Endothelial cell of umbilical vein (primary cell): Measurements from ENCODE around the gene UAP1L1. TPM values are rescaled to one million over a fixed set of nuclear protein-coding genes. Genes with fewer than 3 reads are reported as not detected.

ENCODE experiments used
- BruUV-seq: library from RNA; stranded (reverse); fragments of 400-500 nt; replicated peaks from 2 replicates; lab custom pipeline; 2021; lab: Mats Ljungman, UMichigan
- CTCF ChIA-PET: fragments of 300-600, 350-600 bp; sonication (Branson Sonifier 250); formaldehyde crosslinking; loops from one replicate; lab custom pipeline; 2021; ENCODE audit warnings: antibody characterized with exemption, inconsistent platforms; lab: Charles Lee
- POLR2A ChIA-PET: fragments of 300-600, 350-600 bp; sonication (Branson Sonifier 250); formaldehyde crosslinking; loops from one replicate; lab custom pipeline; 2021; ENCODE audit warnings: antibody characterized with exemption, inconsistent platforms; lab: Charles Lee
- DNase-seq: peaks from one replicate; pipeline ENCODE4 v3.0.0-alpha.2; 2011; ENCODE audit warnings: low read depth, low spot score
- FAIRE-seq: peaks from 2 replicates; lab custom pipeline; 2011; peaks lifted over from hg19 to GRCh38; lab: Jason Lieb, UNC
- H2AFZ ChIP-seq: 2 replicates; pipeline ENCODE4 v1.6.0; 2012; ENCODE audit warnings: low read depth, low read length, control low read depth, inconsistent platforms
- H3K27ac ChIP-seq: 2 replicates; pipeline ENCODE4 v1.5.1; 2011; ENCODE audit warnings: low read depth, mild to moderate bottlenecking, control low read depth, low read length, moderate library complexity; ENCODE audit not compliant: insufficient read depth
- H3K27me3 ChIP-seq, 2 experiments: 2 replicates each; pipeline versions ENCODE4 v1.6.0 to v1.6.1; 2011; ENCODE audit warnings: low read length in 2 of 2, mixed read lengths in 1 of 2; ENCODE audit not compliant: control insufficient read depth in 2 of 2, insufficient read depth in 2 of 2
- H3K36me3 ChIP-seq, 2 experiments: 2 replicates in 1 of 2; 3 replicates in 1 of 2; pipeline ENCODE4 v1.5.1; 2011; ENCODE audit warnings: low read length in 2 of 2, mild to moderate bottlenecking in 1 of 2, moderate library complexity in 1 of 2; ENCODE audit not compliant: control insufficient read depth in 2 of 2, insufficient read depth in 2 of 2; ENCODE audit errors: extremely low read depth in 1 of 2
- H3K4me1 ChIP-seq: 3 replicates; pipeline ENCODE4 v1.5.1; 2011; ENCODE audit warnings: mild to moderate bottlenecking, low read length; ENCODE audit not compliant: control insufficient read depth, insufficient read depth; ENCODE audit errors: extremely low read depth
- H3K4me2 ChIP-seq: 2 replicates; pipeline ENCODE4 v1.6.1; 2011; ENCODE audit warnings: low read length, control low read depth, mixed read lengths; ENCODE audit not compliant: insufficient read depth
- H3K4me3 ChIP-seq, 3 experiments: fragments of 200-600 bp in 1 of 3; sonication (generic), shearing (Covaris generic) in 1 of 3; replicated peaks in 1 of 3; 2 replicates each; pipeline ENCODE4 v1.5.1; 2011 to 2016; ENCODE audit warnings: control low read depth in 3 of 3, low read length in 3 of 3, mild to moderate bottlenecking in 2 of 3, inconsistent platforms in 1 of 3, low read depth in 1 of 3, moderate library complexity in 1 of 3; ENCODE audit not compliant: insufficient read depth in 1 of 3
- H3K79me2 ChIP-seq: 2 replicates; pipeline ENCODE4 v1.6.0; 2012; ENCODE audit warnings: low read length, inconsistent platforms; ENCODE audit not compliant: control insufficient read depth, insufficient read depth
- H3K9ac ChIP-seq: replicated peaks from 2 replicates; pipeline ENCODE3; 2011; ENCODE audit warnings: low read length, control low read depth; ENCODE audit not compliant: insufficient read depth; ENCODE audit errors: extremely low read depth
- H3K9me1 ChIP-seq: replicated peaks from 3 replicates; pipeline ENCODE4 v1.6.0; 2011; ENCODE audit warnings: mild to moderate bottlenecking, low read length; ENCODE audit not compliant: control insufficient read depth, insufficient read depth; ENCODE audit errors: extremely low read depth
- H3K9me3 ChIP-seq: replicated peaks from 2 replicates; pipeline ENCODE4 v1.5.1; 2012; ENCODE audit warnings: low read length, inconsistent platforms; ENCODE audit not compliant: control insufficient read depth, insufficient read depth
- H4K20me1 ChIP-seq: replicated peaks from 2 replicates; pipeline ENCODE3; 2011; ENCODE audit warnings: mild to moderate bottlenecking, low read length; ENCODE audit not compliant: control insufficient read depth, insufficient read depth; ENCODE audit errors: extremely low read depth
- EZH2 ChIP-seq: IDR thresholded peaks from 2 replicates; pipeline ENCODE4 v1.6.1; 2012; ENCODE audit warnings: borderline replicate concordance, low read depth, mild to moderate bottlenecking, moderate library complexity, low read length, inconsistent platforms; ENCODE audit not compliant: severe bottlenecking
- FOS ChIP-seq: IDR thresholded peaks from 2 replicates; pipeline ENCODE4 v1.6.1; 2011; ENCODE audit warnings: mild to moderate bottlenecking, low read length, moderate library complexity, borderline replicate concordance; ENCODE audit not compliant: insufficient read depth
- GATA2 ChIP-seq: IDR thresholded peaks from 2 replicates; pipeline ENCODE4 v1.7.0; 2011; ENCODE audit warnings: low read depth, mild to moderate bottlenecking, moderate library complexity, mixed read lengths, low read length; ENCODE audit not compliant: insufficient read length, insufficient read depth
- JUN ChIP-seq: IDR thresholded peaks from 2 replicates; pipeline ENCODE4 v1.6.1; 2011; ENCODE audit warnings: borderline replicate concordance, low read depth; ENCODE audit not compliant: insufficient read length, insufficient read depth
- MYC ChIP-seq: IDR thresholded peaks from one replicate; pipeline ENCODE4 v1.6.1; 2011; ENCODE audit warnings: mild to moderate bottlenecking, low read depth, low read length
- POLR2A ChIP-seq: IDR thresholded peaks from 2 replicates; pipeline ENCODE4 v1.6.1; 2012; ENCODE audit warnings: low read depth, mild to moderate bottlenecking, control low read depth, low read length
- POLR2AphosphoS5 ChIP-seq: IDR thresholded peaks from 2 replicates; pipeline ENCODE4 v1.6.1; 2012; ENCODE audit warnings: low read depth, mild to moderate bottlenecking, control low read depth, low read length, moderate library complexity; ENCODE audit not compliant: insufficient read depth
- dilution Hi-C: fragments of 300-500 bp; cut with MboI; formaldehyde crosslinking; loops from one replicate; pipeline ENCODE4 v1.15.0; 2019; ENCODE audit warnings: low sequenced_read_pairs; ENCODE audit not compliant: extremely low pct_ligation_motif_present
- intact Hi-C: fragments of 100-400 bp; cut with micrococcal nuclease; formaldehyde crosslinking; loops from one replicate; pipeline ENCODE4 v1.10.0; 2022
- polyA plus RNA-seq, 4 experiments: library from polyadenylated mRNA; depleted of rRNA in 3 of 4; stranded (reverse) in 3 of 4; unstranded in 1 of 4; fragments of >200 nt; gene quantifications; 2 replicates each; pipeline versions ENCODE4 v1.2.1 to v1.2.3, GENCODE V29; 2011 to 2012; ENCODE audit warnings: missing spikeins in 1 of 4
- total RNA-seq: library from RNA; stranded (reverse); gene quantifications from 2 replicates; pipeline ENCODE4 v1.2.3, GENCODE V29; 2021
- TF ChIP-seq, protein P1 (sequence below), 2 donors: IDR thresholded peaks; 1 replicate in 1 of 2; 2 replicates in 1 of 2; pipeline ENCODE4 v1.5.1; 2011; ENCODE audit warnings: low read length in 2 of 2, mild to moderate bottlenecking in 2 of 2, moderate library complexity in 2 of 2, control low read depth in 1 of 2, inconsistent platforms in 1 of 2, low read depth in 1 of 2; ENCODE audit not compliant: insufficient read depth in 1 of 2; ENCODE audit errors: extremely low read depth in 1 of 2
- TF ChIP-seq, protein P2 (sequence below): IDR thresholded peaks from 2 replicates; pipeline ENCODE4 v1.6.1; 2011; ENCODE audit not compliant: insufficient read depth, insufficient read length

Gene UAP1L1
- total and polyA plus RNA-seq, 2 donors (not counting 3 experiments of a cell fraction or from before 2014, with no cell fraction given): 26.0 to 41.7 TPM

DNA sequence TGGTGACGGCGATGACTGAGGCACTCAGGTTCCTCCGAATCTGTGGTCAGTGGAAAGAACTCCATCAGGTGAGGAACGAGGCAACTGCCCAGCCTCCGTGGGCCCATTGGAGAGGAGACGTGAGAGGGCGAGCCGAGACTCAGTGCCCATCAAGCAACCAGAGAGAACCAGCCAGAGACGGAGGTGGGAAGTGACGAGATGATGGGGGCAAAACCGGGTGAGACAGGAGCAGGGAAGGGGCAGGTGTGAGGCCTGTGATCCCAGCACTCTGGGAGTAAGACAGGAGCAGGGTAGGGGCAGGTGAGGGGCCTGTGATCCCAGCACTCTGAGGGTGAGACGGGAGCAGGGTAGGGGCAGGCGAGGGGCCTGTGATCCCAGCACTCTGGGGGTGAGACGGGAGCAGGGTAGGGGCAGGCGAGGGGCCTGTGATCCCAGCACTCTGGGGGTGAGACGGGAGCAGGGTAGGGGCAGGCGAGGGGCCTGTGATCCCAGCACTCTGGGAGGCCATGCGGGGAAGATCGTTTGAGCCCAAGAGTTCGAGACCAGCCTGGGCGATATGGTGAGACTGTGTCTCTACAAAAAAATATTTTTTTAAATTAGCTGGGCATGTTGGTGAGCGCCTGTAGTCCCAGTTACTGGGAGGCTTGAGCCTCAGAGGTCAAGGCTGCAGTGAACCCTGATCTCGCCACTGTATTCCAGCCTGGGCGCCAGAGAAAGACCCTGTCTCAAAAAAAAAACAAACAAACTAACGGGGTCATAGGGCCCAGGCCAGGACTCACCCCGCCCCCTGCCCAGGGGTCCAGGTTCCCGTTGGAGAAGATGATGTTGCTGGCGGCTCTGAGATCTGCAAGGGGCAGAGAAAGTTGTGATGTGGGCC is 33.8 kb downstream of the UAP1L1 start:
- POLR2A ChIA-PET: no interaction called here
- Histone ChIP-seq H3K27me3 (no peaks in the 10 kb centered on the region), H3K4me3 (no peak overlapping the region), H4K20me1 (no peaks in the 10 kb centered on the region), H3K79me2 (no peaks in the 10 kb centered on the region), H3K4me2 (no peak overlapping the region), H3K9ac (no peak overlapping the region), H3K9me3 (no peaks in the 10 kb centered on the region), H3K4me1 (peaks cover 4% of the 10 kb centered on the region), H3K27ac (no peak overlapping the region), H2AFZ (no peak overlapping the region), H3K36me3 (peaks cover 0 to 31% of the 10 kb centered on the region in 2 experiments), H3K9me1 (no peaks in the 10 kb centered on the region)
- dilution Hi-C loops (no loop called here), intact Hi-C loops (no loop called here)
- TF ChIP-seq, protein P1, sequence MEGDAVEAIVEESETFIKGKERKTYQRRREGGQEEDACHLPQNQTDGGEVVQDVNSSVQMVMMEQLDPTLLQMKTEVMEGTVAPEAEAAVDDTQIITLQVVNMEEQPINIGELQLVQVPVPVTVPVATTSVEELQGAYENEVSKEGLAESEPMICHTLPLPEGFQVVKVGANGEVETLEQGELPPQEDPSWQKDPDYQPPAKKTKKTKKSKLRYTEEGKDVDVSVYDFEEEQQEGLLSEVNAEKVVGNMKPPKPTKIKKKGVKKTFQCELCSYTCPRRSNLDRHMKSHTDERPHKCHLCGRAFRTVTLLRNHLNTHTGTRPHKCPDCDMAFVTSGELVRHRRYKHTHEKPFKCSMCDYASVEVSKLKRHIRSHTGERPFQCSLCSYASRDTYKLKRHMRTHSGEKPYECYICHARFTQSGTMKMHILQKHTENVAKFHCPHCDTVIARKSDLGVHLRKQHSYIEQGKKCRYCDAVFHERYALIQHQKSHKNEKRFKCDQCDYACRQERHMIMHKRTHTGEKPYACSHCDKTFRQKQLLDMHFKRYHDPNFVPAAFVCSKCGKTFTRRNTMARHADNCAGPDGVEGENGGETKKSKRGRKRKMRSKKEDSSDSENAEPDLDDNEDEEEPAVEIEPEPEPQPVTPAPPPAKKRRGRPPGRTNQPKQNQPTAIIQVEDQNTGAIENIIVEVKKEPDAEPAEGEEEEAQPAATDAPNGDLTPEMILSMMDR (IDR thresholded peaks at IDR 0.05; ENCODE audit: extremely low read depth in 1 of 2, insufficient read depth in 1 of 2, low read depth in 1 of 2, low read length in 2 of 2): no peak
- DNase-seq (no peak), FAIRE-seq (no peak)
- CTCF ChIA-PET: no interaction called here
- BruUV-seq: no TSS peak

DNA sequence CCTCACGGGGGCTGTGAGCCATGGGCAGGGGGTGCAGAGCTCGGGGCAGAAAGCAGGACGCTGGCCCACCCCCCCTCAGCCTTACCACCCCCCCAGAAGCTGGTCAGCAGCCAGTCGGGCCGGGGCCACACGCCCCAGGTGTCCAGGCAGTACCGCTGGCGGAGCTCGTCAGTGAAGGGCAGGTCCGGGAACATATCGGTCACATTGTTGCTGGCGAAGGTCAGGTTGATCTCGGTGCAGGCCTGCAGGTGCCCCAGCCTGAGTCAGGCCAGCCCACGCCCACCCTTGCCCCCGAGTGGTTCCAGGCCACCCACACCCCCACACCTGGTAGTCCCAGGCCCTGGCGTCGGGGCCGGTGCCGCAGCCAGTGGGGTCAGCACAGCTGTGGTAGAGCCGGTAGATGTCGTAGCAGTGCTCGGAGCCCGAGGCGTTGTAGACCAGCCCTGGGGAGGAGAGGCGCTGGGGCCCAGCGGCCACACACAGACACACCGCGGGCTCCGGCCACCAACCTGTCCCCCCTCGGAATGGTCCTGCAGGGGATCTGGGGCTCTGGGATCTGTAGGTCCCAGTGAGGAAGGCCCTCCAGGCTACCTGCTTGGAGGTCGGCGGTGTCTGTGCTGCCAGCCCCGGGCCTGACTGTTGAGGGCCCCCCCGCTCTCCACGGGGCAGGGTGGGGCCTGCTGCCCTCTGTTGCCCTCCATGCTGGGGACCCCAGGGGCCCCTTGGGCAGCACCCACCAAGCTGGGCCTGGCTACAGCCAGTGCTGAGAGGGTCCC is 34.7 kb downstream of the UAP1L1 start:
- Histone ChIP-seq H3K27me3 (no peaks in the 10 kb centered on the region), H3K9ac (no peak overlapping the region), H3K4me1 (peaks cover 4% of the 10 kb centered on the region), H3K4me2 (no peak overlapping the region), H3K36me3 (peaks cover 0 to 26% of the 10 kb centered on the region in 2 experiments), H2AFZ (no peak overlapping the region), H3K9me3 (no peaks in the 10 kb centered on the region), H3K27ac (no peak overlapping the region), H3K79me2 (no peaks in the 10 kb centered on the region), H3K4me3 (no peak overlapping the region), H3K9me1 (no peaks in the 10 kb centered on the region), H4K20me1 (no peaks in the 10 kb centered on the region)
- dilution Hi-C loops (no loop called here), intact Hi-C loops (no loop called here)
- ChIA-PET POLR2A (interaction anchor here (0.5 kb wide), 1 partner anchor 23 kb away, joined by 3 read pairs; no protein-coding TSS in a partner anchor), CTCF (interaction anchor here (1.1 kb wide), 1 partner anchor 115 kb away, joined by 3 read pairs; the partner anchor contains the start of gene RNF224)
- DNase-seq: no peak
- no peak for TF ChIP-seq MYC
- TF ChIP-seq POLR2AphosphoS5: no peak
- TF ChIP-seq, protein P1 (IDR thresholded peaks at IDR 0.05; ENCODE audit: extremely low read depth in 1 of 2, insufficient read depth in 1 of 2, low read depth in 1 of 2, low read length in 2 of 2): no peak
- TF ChIP-seq POLR2A: no peak
- TF ChIP-seq, protein P2, sequence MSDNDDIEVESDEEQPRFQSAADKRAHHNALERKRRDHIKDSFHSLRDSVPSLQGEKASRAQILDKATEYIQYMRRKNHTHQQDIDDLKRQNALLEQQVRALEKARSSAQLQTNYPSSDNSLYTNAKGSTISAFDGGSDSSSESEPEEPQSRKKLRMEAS: no peak
- TF ChIP-seq GATA2: no peak
- TF ChIP-seq FOS: no peak
- no peak for TF ChIP-seq EZH2
- TF ChIP-seq JUN: no peak
- no peak for FAIRE-seq
- no TSS peak for BruUV-seq
